ENCODE measurements around the gene CD3D.

CD3D gene

DNA sequence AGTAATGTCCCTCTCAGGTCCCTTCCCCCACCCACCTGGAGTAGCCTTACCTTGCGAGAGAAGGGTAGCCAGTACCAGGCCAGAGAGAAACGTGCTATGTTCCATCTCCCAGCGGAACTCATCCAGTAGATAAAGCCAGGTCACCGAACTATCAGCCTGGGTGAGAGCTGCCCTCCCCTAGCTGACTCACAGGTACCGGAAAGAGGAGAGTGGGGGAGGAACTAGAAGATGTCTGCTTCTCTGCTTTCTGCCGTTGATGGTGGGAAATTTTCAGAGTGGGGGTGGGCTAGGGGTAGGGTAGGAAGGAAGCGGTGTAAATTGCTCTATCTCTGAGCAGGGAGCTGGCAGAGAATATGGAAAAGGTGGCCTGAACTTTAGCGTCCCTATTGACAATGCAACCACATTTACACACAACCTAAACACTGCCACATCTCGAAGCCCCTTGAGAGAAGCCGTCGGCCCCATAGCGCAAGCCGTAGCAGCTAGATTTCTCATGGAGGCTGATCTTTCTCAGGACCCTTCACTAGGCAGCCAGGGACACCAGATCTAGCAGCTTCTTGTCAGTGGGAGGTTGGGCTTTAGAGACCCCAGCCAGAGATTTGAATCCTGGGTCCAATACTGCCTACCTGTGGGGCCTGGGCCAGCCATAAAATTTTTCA, at the start of gene CD3D:
CD3D (minus strand) TSS at position 203 of the 659 bp plus-strand sequence; CDS start at position 105, 98 bp downstream.
- DNase-seq (ENCODE audit: low spot score) = no peak

DNA sequence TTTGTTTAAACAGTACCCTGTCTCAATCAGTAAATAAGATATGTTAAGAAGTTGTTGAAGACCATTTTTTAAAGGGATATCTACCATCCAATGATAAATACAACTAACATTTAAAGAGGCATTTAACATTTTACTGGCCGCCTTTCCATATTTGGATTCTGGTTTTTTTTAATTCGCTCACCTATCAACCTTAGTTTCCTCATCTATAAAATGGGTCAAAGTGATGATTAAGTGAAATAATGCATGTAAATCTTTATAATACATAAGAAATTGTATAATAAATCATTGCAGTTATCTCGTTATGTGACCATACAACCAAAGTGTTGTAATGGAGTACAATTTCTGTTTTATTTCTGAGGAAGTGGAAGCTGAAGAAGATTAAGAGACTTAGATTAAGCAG, 41.2 kb upstream of the CD3D start:
- DNase-seq (ENCODE audit: low spot score) = no peak

DNA sequence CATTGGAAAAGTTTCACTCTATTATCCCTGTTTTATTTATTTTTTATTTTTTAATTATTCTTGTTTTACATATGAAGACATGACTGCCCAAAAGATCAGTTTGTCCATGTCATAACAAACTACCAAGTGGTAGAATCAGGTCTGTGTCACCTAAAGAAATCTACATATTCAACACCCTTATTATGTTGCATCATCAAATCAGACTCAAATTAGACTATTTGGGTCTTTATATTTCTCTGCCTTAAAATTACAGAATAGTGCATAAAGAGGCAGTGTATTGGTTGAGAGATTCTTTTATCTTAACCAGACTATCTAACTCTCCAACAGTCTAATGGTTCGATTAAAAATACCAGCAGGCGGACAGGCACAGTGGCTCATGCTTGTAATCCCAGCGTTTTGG, 40.4 kb upstream of the CD3D start:
- DNase-seq (ENCODE audit: low spot score) = no peak

DNA sequence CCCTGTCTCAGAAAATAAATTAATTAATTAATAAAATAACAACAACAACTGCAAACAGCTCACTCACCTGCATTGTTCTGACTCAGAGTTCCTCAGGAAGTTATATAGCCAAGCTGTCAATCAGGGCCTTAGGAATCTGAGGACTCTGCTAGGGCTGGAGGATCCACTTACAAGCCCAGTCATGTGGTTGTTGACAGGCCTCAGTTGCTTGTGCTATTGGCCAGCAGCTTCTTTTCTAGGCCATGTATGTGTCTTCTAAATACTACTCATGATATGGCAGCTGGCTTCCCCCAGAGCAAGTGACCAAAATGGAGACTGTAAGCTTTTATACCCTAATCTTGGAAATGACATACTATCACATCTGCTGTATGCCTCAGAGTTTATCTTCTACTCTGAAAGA, 38.1 kb upstream of the CD3D start:
- no peak for DNase-seq (ENCODE audit: low spot score)

DNA sequence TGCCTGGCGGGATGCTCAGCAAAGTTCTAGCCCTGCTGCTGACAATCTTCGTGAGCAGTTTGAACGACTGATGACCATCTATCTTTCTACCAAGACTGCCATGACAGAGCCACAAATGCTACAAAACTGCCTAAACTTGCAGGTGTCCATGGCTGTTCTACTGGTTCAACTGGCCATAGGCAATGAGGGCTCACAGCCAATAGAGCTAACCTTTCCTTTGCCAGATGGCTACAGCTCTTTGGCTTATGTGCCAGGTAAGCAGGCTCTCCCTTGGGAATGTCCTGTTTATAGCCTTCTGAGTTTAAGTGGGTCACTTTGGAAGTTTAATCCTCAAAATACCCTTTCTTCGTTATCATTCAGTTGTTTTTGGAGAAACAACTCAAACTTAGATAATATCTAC, 37.0 kb upstream of the CD3D start:
- no peak for DNase-seq (ENCODE audit: low spot score)

DNA sequence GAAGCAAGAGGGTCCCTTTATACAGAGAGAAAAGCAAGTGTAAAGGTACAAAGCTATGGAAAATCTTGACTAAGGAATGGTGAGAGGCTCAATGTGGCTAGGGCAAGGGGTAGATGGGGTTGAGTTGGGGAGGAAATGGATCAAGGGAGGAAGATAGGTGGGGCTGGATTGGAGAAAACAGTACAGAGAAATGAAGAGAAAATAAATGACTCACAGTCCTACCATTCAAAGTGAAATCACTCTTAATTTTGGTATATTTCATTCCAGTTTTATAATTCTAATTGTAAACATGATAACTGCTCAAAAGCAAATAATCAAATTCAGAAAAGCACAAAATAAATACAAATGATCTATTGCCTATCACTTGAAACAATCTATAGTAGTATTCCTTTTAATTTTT, 33.5 kb upstream of the CD3D start:
- no peak for DNase-seq (ENCODE audit: low spot score)

DNA sequence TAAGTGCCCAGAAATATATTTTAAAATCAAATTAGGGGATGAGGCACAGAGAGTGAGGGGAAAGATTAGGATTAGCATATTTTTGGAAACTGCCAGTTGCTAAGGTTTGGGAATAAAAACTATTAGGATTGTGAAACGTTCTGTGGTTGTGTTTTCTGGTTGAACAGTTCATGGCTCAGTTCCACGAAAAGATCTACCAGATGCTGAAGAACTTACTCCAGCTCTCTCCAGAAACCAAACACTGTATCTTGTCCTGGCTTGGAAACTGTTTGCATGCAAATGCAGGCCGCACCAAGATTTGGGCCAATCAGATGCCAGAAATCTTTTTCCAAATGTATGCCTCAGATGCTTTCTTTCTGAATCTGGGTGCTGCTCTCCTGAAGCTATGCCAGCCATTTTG, 32.2 kb upstream of the CD3D start:
- no peak for DNase-seq (ENCODE audit: low spot score)

DNA sequence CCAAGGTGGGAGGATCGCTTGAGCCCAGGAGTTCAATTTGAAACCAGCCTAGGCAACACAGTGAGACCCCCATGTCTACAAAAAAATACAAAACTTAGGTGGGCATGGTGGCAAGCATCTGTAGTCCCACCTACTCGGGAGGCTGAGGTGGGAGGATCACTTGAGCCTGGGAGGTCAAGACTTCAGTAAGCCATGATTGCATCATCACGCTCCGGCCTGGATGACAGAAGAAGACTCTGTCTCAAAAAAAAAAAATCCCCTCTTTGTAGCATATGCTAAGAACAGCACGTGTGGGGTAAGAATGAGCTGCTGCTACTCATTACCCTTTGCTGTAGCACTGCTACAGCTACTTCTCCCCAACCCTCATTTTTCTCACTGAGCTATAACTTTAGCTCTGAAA, 31.4 kb upstream of the CD3D start:
- DNase-seq (ENCODE audit: low spot score) = no peak

DNA sequence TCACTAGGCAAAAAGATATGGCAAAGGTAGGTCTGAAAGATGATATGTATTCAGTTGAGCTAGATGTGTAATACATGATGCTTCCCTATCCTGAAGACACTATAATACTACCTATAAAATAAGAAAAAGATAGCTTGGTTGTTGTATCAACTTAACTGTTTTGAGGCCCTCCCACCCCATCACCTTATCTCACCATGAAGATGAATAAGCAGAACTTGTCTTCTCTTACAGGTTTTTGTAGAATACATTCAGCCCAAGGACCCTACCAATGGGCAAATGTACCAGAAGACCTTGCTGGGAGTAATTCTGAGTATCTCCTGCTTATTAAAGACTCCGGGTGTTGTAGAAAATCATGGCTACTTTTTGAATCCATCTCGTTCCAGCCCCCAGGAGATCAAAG, 30.8 kb upstream of the CD3D start:
- no peak for DNase-seq (ENCODE audit: low spot score)

DNA sequence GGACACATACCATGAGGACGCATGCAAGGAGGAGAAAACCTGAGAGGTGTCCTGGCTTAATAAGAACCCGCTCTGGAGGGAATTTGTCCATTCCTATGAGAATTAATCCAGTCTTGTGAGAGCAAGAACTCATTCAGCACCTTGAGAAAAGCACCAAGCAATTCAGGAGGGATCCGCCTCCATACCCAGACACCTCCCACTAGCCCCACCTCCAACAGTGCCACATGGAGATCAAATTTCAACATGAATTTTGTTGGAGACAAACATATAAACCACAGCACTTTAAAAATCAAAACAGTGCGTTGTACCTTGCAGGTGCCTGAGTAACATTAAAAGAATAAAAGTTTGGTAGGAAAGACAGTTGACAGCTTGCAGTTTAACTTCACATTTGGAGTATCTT, 28.3 kb upstream of the CD3D start:
- DNase-seq (ENCODE audit: low spot score) = no peak

DNA sequence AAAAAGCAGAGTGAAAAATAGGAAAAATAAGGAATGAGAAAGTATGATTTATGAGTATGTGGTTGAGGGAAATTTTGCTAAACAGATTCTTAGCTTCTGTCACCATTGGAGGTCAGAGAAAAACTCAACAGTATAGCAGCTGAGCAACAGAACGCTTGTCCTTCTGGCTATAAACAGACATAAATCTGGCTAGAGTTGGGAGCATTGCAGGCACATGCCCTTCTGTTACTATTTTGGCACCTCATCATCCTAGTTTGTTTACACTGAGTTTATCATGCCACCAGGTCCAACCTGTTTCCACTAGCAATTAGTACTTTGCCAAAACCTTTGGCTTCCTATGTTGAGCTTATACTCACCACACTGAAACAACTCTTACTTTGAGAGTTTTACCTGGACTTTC, 23.8 kb upstream of the CD3D start:
- no peak for DNase-seq (ENCODE audit: low spot score)

DNA sequence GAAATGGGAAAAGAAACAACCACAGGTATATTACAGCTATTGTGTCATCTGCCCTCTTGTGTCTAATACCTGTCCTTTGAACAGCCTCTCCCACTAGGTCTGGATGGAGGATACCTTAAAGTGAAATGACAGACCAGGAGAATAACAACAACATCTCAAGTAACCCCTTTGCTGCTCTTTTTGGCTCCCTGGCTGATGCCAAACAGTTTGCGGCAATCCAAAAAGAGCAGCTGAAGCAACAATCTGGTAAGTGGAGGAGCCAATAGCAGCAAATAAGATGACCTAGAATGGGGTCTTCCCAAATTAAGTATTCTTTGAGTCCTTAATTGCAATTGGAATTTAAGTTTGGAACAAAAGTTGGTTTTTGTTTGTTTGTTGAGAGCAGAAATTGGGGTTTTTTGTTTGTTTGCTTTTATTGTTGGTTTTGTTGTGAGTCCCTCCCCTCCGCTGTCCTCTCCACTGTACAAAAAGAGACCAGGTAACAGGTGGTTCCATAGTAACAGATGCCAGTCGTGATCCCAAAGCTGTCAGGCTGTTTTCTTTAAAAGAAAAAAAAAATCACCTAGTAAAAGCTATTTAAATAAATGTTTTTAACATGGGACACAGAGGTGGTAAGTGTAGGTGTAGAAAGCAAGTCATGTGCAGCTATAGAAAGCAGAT, 22.6 kb upstream of the CD3D start:
- no peak for DNase-seq (ENCODE audit: low spot score)

DNA sequence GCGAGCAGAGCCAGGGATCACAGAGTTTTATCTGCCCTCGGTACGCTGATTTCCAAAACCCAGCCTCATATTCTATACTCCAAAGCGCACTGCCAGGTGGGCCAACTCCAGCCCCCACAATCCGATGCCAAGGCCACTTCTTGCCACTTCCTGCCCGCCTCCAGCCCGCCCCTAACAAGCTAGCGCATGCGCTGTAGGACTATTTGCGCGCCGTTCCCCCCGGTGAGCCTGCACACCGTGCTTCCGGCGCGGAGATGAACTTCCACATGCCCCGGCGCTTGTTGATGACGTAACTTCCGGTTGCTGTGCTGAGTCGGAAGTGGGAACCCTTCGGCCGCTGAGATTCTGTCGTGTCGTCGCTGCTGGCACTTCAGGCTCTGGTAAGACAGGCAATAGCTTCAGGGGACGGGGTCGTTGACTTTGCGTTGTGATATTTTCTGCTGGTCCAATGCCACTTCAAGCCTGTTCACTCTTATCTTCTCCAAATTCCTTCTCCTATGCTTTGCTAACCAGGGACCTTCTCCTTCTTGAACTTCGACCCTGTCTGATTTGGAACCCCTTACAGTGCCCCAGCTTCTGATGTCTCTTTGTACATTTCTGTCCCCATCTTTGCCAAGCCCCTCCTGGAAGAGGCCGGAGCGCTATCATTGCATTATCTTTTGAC, 16.9 kb upstream of the CD3D start, which contains the start of gene UBE4A:
UBE4A (plus strand) TSS at position 306 of the 664 bp plus-strand sequence. CDS start 5,481 bp downstream, outside the sequence.
- peak; percentile 93 for DNase-seq (ENCODE audit: low spot score)

DNA sequence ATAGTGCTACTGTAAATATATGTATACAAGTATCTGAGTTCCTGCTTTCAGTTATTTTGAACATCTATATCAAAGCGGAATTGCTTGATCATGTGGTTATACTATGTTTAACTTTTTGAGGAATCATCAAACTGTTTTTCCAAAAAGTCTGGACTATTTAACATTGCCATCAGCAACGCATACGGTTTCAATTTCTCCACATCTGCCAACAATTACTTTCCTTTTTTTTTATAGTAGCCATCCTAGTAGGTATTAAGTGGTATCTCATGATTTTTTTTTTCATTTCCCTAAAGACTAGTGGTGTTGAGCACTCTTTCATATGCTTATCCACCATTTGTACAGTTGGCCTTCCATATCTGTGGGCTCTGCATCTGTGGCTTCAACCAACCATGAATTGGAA, 15.6 kb upstream of the CD3D start:
- DNase-seq (ENCODE audit: low spot score) = no peak

DNA sequence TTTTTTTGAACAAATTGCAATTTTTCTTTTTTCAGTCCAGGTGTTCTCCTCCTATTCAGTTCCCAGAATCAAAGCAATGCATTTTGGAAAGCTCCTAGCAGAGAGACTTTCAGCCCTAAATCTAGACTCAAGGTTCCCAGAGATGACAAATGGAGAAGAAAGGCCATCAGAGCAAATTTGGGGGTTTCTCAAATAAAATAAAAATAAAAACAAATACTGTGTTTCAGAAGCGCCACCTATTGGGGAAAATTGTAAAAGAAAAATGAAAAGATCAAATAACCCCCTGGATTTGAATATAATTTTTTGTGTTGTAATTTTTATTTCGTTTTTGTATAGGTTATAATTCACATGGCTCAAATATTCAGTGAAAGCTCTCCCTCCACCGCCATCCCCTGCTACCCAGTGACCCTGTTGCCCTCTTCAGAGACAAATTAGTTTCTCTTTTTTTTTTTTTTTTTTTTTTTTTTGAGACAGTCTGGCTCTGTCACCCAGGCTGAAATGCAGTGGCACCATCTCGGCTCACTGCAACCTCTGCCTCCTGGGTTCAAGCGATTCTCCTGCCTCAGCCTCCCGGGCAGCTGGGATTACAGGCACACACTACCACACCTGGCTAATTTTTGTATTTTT, 10.7 kb upstream of the CD3D start:
- DNase-seq (ENCODE audit: low spot score) = no peak

DNA sequence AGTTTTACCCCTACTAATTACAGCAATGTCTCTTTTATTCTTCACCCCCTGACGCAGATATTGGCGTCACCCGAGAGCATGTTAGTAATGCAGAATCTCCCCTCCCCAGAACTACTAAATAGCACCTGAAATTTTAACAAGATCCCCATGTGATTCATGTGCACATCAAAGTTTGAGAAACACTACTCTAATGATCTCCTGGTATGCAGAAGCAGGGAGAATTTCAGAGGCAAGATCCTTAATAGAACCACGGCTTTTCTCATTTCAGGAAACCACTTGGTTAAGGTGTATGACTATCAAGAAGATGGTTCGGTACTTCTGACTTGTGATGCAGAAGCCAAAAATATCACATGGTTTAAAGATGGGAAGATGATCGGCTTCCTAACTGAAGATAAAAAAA, 7.0 kb upstream of the CD3D start:
- DNase-seq (ENCODE audit: low spot score) = no peak

DNA sequence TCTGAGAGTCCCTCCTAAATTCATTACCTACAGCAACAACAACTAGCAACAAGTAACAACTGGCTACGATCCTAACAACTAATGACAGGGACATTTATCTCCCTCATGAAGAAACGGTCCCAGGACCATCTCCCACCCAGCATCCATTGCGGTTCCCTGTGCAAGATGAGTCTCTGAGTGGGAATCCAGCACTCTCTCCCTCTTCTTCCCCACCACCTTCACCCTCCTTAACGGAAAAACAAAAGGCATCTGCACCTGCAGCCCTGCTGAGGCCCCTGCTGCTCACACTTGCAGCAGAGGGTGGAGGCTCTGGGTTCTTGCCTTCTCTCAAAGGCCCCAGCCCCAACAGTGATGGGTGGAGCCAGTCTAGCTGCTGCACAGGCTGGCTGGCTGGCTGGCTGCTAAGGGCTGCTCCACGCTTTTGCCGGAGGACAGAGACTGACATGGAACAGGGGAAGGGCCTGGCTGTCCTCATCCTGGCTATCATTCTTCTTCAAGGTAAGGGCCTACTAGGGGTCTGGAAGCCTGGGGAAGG, 1.5 kb upstream of the CD3D start, which contains the start of gene CD3G:
CD3G (plus strand) TSS at position 364 of the 535 bp plus-strand sequence; CDS start at position 444, 80 bp downstream.
- DNase-seq (ENCODE audit: low spot score) = no peak

DNA sequence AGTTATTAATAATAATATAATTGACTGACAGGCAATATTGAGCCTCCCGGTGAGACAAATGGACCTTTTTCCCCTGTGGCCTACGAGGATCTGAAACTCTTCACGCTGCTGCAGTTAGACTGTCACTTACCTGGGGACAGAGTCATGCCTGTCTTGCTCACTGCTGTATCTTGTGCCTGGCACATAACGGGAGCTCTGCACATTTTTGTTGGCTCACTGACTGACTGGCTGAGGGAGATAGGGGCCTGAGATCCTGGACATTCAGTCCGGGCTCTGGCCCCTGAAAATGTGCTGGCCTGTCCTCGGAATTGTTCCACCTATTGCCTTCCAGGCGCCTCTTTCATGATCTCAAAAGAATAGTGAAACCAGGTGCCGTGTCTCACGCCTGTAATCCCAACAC, 743 bp upstream of the CD3D start:
- no peak for DNase-seq (ENCODE audit: low spot score)

DNA sequence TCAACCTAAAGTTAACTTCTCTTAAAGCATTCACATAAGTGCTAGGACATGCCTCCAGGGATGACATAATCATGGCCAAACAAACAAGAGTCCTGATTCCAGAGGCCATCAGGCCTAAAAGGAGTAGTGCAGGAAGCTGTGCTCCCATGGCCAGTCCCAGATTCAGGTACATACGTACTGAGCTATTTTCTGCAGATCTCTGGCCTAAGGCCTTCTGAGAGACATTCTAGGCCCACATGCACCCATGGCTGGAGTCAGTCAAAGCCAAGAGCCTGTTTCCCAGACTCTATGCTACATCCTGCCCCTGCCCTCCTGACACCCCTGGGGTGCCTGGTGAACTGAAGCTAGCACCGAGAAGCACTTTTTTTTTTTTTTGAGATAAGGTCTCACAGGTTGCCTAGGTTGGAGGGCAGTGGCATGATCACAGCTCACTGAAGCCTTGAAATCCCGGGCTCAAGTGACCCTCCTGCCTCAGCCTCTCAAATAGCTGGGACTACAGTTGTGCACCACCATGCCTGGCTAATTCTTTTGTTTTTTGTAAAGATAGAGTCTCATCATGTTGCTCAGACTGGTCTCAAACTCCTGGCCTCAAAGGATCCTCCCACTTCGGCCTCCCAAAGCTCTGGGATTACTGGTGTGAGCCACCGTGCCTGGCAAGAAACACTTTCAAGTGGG, 553 bp downstream of the CD3D start:
- no peak for DNase-seq (ENCODE audit: low spot score)

DNA sequence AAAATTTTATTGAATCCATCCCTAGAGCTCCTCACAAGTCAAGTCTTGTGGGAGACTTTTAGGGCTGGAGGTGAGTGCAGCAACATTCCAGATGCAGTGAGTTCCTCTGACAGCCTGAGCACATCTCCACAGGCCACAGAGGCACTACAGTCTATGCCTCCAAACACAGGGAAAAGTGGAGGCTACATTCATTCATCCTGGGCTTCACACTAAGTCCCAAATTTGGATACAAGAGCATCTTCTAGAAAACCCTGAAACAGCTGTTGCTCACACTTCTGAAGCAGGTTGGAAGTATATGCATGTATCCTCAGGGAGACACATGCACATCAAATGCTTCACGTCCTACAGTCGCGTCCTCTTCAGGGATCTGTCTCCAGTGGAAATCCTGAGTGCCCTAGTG, 1.2 kb downstream of the CD3D start:
- no peak for DNase-seq (ENCODE audit: low spot score)

DNA sequence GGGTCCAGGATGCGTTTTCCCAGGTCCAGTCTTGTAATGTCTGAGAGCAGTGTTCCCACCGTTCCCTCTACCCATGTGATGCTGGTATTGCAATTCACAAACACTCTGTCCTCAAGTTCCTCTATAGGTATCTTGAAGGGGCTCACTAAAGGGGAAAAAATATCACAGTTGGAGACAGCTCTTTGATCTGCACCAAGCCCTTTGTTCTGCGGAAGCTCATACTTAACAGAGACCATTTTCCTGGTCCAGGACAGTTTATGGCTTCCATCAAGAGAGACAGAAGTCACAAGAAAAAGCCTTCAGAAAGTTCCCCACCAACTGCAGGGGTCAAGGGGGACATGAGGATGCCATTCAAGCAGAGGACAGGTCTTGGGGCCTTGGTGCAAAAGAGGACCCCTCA, 2.1 kb downstream of the CD3D start:
- DNase-seq (ENCODE audit: low spot score) = no peak
